SK-N-SH (cell line): ENCODE results near the gene STS. TPM values are rescaled to one million over a fixed set of nuclear protein-coding genes. Genes with fewer than 3 reads are reported as not detected.

ENCODE experiments used
- CTCF ChIA-PET: fragments of 300-600, 350-600 bp; formaldehyde crosslinking; extraction: SDS; loops from one replicate; lab custom pipeline; 2021; lab: Yijun Ruan, JAX
- POLR2A ChIA-PET: fragments of 350-600 bp; sonication (Branson Sonifier 250); formaldehyde crosslinking; extraction: SDS; loops from one replicate; lab custom pipeline; 2020; ENCODE audit warnings: antibody characterized with exemption, inconsistent platforms; lab: Yijun Ruan, JAX
- DNase-seq: peaks from one replicate; pipeline ENCODE4 v3.0.0; 2012
- H2AFZ ChIP-seq: fragments of 200-600 bp; sonication (generic); 2 replicates; pipeline ENCODE4 v1.8.1; 2016; ENCODE audit warnings: antibody characterized with exemption, mild to moderate bottlenecking, low read depth
- H3F3A ChIP-seq: fragments of 200-600 bp; sonication (generic); replicated peaks from 2 replicates; pipeline ENCODE3; 2016; ENCODE audit warnings: antibody characterized with exemption, mild to moderate bottlenecking; ENCODE audit not compliant: insufficient read depth
- H3K27ac ChIP-seq, 2 experiments: fragments of 200-500 bp in 1 of 2; fragments of 200-600 bp in 1 of 2; sonication (Bioruptor generic) in 1 of 2; sonication (generic), shearing (Covaris generic) in 1 of 2; 2 replicates each; pipeline versions ENCODE4 v1.5.1 to v1.6.1; 2014 to 2016; ENCODE audit warnings: low read depth in 2 of 2, inconsistent platforms in 1 of 2, low read length in 1 of 2, mild to moderate bottlenecking in 1 of 2, mixed read lengths in 1 of 2
- H3K27me3 ChIP-seq: fragments of 200-600 bp; sonication (generic), shearing (Covaris generic); 2 replicates; pipeline ENCODE4 v1.6.1; 2016; ENCODE audit warnings: mixed run types; ENCODE audit not compliant: insufficient read depth
- H3K36me3 ChIP-seq, 2 experiments: fragments of 200-500 bp in 1 of 2; fragments of 200-600 bp in 1 of 2; sonication (Bioruptor generic) in 1 of 2; sonication (generic) in 1 of 2; replicated peaks in 1 of 2; 2 replicates each; pipeline versions ENCODE3 to v1.5.1; 2014 to 2016; ENCODE audit warnings: low read length in 1 of 2, mild to moderate bottlenecking in 1 of 2; ENCODE audit not compliant: insufficient read depth in 2 of 2, control insufficient read depth in 1 of 2
- H3K4me1 ChIP-seq, 2 experiments: fragments of 200-500 bp in 1 of 2; fragments of 200-600 bp in 1 of 2; sonication (Bioruptor generic) in 1 of 2; sonication (generic), shearing (Covaris generic) in 1 of 2; 2 replicates each; pipeline versions ENCODE4 v1.5.1 to v1.6.1; 2014 to 2016; ENCODE audit warnings: low read depth in 1 of 2, low read length in 1 of 2, mixed run types in 1 of 2; ENCODE audit not compliant: insufficient read depth in 2 of 2, control insufficient read depth in 1 of 2
- H3K4me2 ChIP-seq: fragments of 200-600 bp; sonication (generic), shearing (Covaris generic); 2 replicates; pipeline ENCODE4 v1.6.1; 2017; ENCODE audit warnings: mixed run types
- H3K4me3 ChIP-seq, 2 experiments: fragments of 200-500 bp in 1 of 2; fragments of 200-600 bp in 1 of 2; sonication (Bioruptor generic) in 1 of 2; sonication (generic), shearing (Covaris generic) in 1 of 2; 2 replicates each; pipeline versions ENCODE4 v1.5.1 to v1.8.1; 2014 to 2016; ENCODE audit warnings: low read depth in 2 of 2, inconsistent platforms in 1 of 2, low read length in 1 of 2, mild to moderate bottlenecking in 1 of 2, mixed read lengths in 1 of 2, moderate library complexity in 1 of 2
- H3K79me2 ChIP-seq: fragments of 200-600 bp; sonication (generic); 2 replicates; pipeline ENCODE4 v1.8.1; 2017; ENCODE audit warnings: mild to moderate bottlenecking; ENCODE audit not compliant: insufficient read depth
- H3K9ac ChIP-seq: fragments of 200-600 bp; sonication (generic); 2 replicates; pipeline ENCODE4 v1.6.1; 2017; ENCODE audit warnings: mixed run types
- H3K9me2 ChIP-seq: fragments of 200-600 bp; sonication (generic); 2 replicates; pipeline ENCODE4 v1.6.1; 2017; ENCODE audit warnings: mixed run types
- H3K9me3 ChIP-seq: fragments of 200-600 bp; sonication (generic); 2 replicates; pipeline ENCODE4 v1.6.1; 2017; ENCODE audit warnings: mixed run types, mild to moderate bottlenecking, moderate library complexity
- H4K20me1 ChIP-seq: fragments of 200-600 bp; sonication (generic); 2 replicates; pipeline ENCODE4 v1.6.1; 2017; ENCODE audit warnings: mild to moderate bottlenecking, mixed run types; ENCODE audit not compliant: insufficient read depth
- EP300 ChIP-seq, 2 experiments: IDR thresholded peaks; 2 replicates each; pipeline versions ENCODE4 v1.4.0 to v1.6.1; 2012; ENCODE audit warnings: borderline replicate concordance in 1 of 2, low read depth in 1 of 2, low read length in 1 of 2
- FOSL2 ChIP-seq: IDR thresholded peaks from 2 replicates; pipeline ENCODE4 v1.4.0; 2012; ENCODE audit warnings: low read depth, mild to moderate bottlenecking, moderate library complexity, borderline replicate concordance
- GABPA ChIP-seq: IDR thresholded peaks from 2 replicates; pipeline ENCODE4 v1.4.0; 2012; ENCODE audit warnings: low read depth, mild to moderate bottlenecking
- JUND ChIP-seq: IDR thresholded peaks from 2 replicates; pipeline ENCODE4 v1.4.0; 2012
- MEF2A ChIP-seq: IDR thresholded peaks from 2 replicates; pipeline ENCODE4 v1.4.0; 2012; ENCODE audit warnings: low read depth, borderline replicate concordance
- MXI1 ChIP-seq: IDR thresholded peaks from 2 replicates; pipeline ENCODE4 v1.6.1; 2012; ENCODE audit warnings: mild to moderate bottlenecking, low read depth, low read length, improper control_type of control experiment
- RCOR1 ChIP-seq: fragments of 150-350 bp; IDR thresholded peaks from 2 replicates; pipeline ENCODE4 v1.6.1; 2017; ENCODE audit warnings: antibody characterized with exemption, low read length
- SIN3A ChIP-seq: IDR thresholded peaks from 2 replicates; pipeline ENCODE4 v1.6.1; 2012; ENCODE audit warnings: low read depth, mild to moderate bottlenecking, low read length, moderate library complexity, borderline replicate concordance
- TCF12 ChIP-seq: IDR thresholded peaks from 2 replicates; pipeline ENCODE4 v1.4.0; 2012
- WGBS: methylation state at CpG from one replicate; pipeline ENCODE4 v1.1.6; 2017; ENCODE audit warnings: low lambda C conversion rate; 5-methylcytosine and 5-hydroxymethylcytosine counted together
- polyA plus RNA-seq, 3 experiments: library from polyadenylated mRNA; depleted of rRNA; stranded (reverse); fragments of >200 nt; gene quantifications; 2 replicates each; pipeline ENCODE4 v1.2.3, GENCODE V29; 2012
- TF ChIP-seq, protein P1 (sequence below): IDR thresholded peaks from 2 replicates; pipeline ENCODE4; 2012
- TF ChIP-seq, protein P2 (sequence below): fragments of 150-350 bp; IDR thresholded peaks from 2 replicates; pipeline ENCODE4 v1.6.1; 2017; ENCODE audit warnings: antibody characterized with exemption, low read length, low read depth, borderline replicate concordance
- TF ChIP-seq, protein P3 (sequence below): IDR thresholded peaks from 2 replicates; pipeline ENCODE4 v1.6.1; 2012; ENCODE audit warnings: mild to moderate bottlenecking, low read depth, low read length, moderate library complexity
- TF ChIP-seq, protein P4 (sequence below): IDR thresholded peaks from 2 replicates; pipeline ENCODE4 v1.4.0; 2012; ENCODE audit warnings: low read depth, borderline replicate concordance
- TF ChIP-seq, protein P5 (sequence below): IDR thresholded peaks from 2 replicates; pipeline ENCODE4 v1.4.0; 2012; ENCODE audit warnings: low read depth
- TF ChIP-seq, protein P6 (sequence below): IDR thresholded peaks from 2 replicates; pipeline ENCODE4 v1.4.0; 2012; ENCODE audit warnings: low read depth, borderline replicate concordance

Gene STS
- polyA plus RNA-seq, 1 of the 3 experiments (the other 2 are of a cell fraction), result 1.1 TPM

DNA sequence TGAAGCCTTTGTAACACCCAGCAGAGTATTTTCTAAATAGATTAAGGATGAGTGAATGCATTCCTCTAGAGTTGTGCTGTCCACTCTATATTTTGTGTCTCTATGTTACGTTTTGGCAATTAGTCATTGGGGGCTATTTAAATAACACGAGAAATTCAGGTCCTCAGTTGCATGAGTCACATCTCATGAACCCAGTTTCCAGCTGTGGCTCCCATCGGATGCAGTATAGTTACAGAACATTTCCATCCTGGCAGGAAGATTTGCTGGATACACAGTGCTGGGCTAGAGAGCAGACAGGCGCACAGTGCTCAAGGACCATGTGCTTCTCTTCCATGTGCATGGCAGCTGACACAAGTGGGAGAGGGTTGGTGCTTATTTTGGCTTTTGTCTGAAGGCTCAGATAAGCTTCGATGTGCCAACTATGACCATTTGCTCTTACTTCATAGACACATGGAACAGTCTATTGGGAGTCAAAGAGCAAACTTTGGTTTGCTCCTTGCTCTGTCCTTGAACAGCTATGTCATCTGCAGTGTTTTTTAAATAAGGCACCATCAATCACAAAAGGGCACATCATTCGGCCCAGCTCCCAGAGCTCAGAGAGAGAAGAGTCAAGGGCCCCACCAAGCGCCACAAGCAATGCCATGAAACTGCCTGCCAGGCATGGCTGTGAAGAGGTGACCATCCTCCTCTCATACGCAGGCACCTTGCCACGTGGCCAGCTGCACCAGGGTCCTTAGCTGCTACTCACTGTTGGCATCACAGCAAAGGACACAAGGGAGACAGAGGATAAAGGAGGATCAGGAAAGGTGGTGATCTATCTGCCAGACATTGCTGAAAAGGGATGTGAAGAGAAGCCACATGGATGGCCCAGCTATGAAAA is 8.1 kb upstream of the STS start:
- Histone ChIP-seq H4K20me1 (peaks cover 25% of the 10 kb centered on the region), H3K4me3 (no peak overlapping the region), H3K27ac (peak overlapping the region in 1 of 2 experiments; percentile 65; a peak in 2 of 4 replicates), H3F3A (peaks cover 17% of the 10 kb centered on the region), H3K9me2 (no peaks in the 10 kb centered on the region), H3K79me2 (peaks cover 75% of the 10 kb centered on the region), H3K36me3 (no peaks in the 10 kb centered on the region), H3K9me3 (no peaks in the 10 kb centered on the region), H3K27me3 (no peaks in the 10 kb centered on the region), H2AFZ (no peak overlapping the region), H3K9ac (no peak overlapping the region), H3K4me1 (0 out of 4 replicates have a peak, but pooled peaks cover 0 to 12% of the 10 kb centered on the region in 2 experiments), H3K4me2 (peak overlapping the region; percentile 45)
- 52% methylated on average over 6 of the region's 9 CpGs for WGBS
- TF ChIP-seq TCF12 (peak; percentile 57; the same call in 1 of the 2 replicates), JUND (peak; percentile 55), MEF2A (no peak), RCOR1 (no peak), FOSL2 (peak; percentile 58; the same call in 1 of the 2 replicates)
- TF ChIP-seq, protein P1, sequence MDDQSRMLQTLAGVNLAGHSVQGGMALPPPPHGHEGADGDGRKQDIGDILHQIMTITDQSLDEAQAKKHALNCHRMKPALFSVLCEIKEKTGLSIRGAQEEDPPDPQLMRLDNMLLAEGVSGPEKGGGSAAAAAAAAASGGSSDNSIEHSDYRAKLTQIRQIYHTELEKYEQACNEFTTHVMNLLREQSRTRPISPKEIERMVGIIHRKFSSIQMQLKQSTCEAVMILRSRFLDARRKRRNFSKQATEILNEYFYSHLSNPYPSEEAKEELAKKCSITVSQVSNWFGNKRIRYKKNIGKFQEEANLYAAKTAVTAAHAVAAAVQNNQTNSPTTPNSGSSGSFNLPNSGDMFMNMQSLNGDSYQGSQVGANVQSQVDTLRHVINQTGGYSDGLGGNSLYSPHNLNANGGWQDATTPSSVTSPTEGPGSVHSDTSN, result peak; percentile 66
- TF ChIP-seq, protein P2, sequence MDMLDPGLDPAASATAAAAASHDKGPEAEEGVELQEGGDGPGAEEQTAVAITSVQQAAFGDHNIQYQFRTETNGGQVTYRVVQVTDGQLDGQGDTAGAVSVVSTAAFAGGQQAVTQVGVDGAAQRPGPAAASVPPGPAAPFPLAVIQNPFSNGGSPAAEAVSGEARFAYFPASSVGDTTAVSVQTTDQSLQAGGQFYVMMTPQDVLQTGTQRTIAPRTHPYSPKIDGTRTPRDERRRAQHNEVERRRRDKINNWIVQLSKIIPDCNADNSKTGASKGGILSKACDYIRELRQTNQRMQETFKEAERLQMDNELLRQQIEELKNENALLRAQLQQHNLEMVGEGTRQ, result no peak
- TF ChIP-seq, protein P3, sequence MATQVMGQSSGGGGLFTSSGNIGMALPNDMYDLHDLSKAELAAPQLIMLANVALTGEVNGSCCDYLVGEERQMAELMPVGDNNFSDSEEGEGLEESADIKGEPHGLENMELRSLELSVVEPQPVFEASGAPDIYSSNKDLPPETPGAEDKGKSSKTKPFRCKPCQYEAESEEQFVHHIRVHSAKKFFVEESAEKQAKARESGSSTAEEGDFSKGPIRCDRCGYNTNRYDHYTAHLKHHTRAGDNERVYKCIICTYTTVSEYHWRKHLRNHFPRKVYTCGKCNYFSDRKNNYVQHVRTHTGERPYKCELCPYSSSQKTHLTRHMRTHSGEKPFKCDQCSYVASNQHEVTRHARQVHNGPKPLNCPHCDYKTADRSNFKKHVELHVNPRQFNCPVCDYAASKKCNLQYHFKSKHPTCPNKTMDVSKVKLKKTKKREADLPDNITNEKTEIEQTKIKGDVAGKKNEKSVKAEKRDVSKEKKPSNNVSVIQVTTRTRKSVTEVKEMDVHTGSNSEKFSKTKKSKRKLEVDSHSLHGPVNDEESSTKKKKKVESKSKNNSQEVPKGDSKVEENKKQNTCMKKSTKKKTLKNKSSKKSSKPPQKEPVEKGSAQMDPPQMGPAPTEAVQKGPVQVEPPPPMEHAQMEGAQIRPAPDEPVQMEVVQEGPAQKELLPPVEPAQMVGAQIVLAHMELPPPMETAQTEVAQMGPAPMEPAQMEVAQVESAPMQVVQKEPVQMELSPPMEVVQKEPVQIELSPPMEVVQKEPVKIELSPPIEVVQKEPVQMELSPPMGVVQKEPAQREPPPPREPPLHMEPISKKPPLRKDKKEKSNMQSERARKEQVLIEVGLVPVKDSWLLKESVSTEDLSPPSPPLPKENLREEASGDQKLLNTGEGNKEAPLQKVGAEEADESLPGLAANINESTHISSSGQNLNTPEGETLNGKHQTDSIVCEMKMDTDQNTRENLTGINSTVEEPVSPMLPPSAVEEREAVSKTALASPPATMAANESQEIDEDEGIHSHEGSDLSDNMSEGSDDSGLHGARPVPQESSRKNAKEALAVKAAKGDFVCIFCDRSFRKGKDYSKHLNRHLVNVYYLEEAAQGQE, result no peak
- POLR2A ChIA-PET, result no interaction called here
- DNase-seq, result no peak
- CTCF ChIA-PET, result no interaction called here

DNA sequence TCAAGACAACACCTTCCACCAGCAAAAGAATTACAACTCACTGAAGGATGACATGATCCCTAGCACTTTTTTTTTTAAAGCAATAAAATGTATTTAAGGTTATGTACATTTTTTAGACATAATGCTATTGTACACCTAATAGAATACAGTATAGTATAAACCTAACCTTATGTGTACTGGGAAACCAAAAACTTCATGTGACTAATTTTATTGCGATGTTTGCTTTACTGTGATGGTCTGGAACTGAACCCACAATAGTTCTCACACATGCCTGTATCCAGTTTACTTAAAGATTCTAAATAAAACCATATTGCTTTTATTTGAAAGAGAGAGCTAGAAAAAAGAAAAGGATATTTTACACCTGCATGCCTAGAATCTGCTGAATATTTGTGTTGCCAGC is 4.4 kb upstream of the STS start:
- H3K9ac ChIP-seq, result no peak overlapping the region
- no peak overlapping the region for H3K27ac ChIP-seq
- H4K20me1 ChIP-seq, result peaks cover 20% of the 10 kb centered on the region
- TF ChIP-seq, protein P4, sequence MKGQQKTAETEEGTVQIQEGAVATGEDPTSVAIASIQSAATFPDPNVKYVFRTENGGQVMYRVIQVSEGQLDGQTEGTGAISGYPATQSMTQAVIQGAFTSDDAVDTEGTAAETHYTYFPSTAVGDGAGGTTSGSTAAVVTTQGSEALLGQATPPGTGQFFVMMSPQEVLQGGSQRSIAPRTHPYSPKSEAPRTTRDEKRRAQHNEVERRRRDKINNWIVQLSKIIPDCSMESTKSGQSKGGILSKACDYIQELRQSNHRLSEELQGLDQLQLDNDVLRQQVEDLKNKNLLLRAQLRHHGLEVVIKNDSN, result no peak
- TF ChIP-seq MXI1 (no peak), EP300 (IDR thresholded peaks at IDR 0.05; ENCODE audit: borderline replicate concordance in 1 of 2, low read depth in 1 of 2, low read length in 1 of 2) (no peak), TCF12 (no peak), JUND (no peak), SIN3A (no peak), GABPA (no peak)
- TF ChIP-seq, protein P5, sequence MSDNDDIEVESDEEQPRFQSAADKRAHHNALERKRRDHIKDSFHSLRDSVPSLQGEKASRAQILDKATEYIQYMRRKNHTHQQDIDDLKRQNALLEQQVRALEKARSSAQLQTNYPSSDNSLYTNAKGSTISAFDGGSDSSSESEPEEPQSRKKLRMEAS, result no peak
- TF ChIP-seq, protein P6, sequence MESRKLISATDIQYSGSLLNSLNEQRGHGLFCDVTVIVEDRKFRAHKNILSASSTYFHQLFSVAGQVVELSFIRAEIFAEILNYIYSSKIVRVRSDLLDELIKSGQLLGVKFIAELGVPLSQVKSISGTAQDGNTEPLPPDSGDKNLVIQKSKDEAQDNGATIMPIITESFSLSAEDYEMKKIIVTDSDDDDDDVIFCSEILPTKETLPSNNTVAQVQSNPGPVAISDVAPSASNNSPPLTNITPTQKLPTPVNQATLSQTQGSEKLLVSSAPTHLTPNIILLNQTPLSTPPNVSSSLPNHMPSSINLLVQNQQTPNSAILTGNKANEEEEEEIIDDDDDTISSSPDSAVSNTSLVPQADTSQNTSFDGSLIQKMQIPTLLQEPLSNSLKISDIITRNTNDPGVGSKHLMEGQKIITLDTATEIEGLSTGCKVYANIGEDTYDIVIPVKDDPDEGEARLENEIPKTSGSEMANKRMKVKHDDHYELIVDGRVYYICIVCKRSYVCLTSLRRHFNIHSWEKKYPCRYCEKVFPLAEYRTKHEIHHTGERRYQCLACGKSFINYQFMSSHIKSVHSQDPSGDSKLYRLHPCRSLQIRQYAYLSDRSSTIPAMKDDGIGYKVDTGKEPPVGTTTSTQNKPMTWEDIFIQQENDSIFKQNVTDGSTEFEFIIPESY, result no peak
- POLR2A ChIA-PET, result no interaction called here
- H2AFZ ChIP-seq, result no peak overlapping the region
- WGBS, result 97% methylated on average over 1 of the region's 1 CpG
- no peaks in the 10 kb centered on the region for H3K27me3 ChIP-seq
- no peak overlapping the region for H3K4me2 ChIP-seq
- peaks cover 5 to 12% of the 10 kb centered on the region in 2 experiments; a peak in 1 of 4 replicates for H3K4me1 ChIP-seq
- no peak overlapping the region for H3K4me3 ChIP-seq
- H3F3A ChIP-seq, result peaks cover 17% of the 10 kb centered on the region
- CTCF ChIA-PET, result no interaction called here
- H3K9me3 ChIP-seq, result no peaks in the 10 kb centered on the region
- no peak for DNase-seq
- H3K79me2 ChIP-seq, result peaks cover 78% of the 10 kb centered on the region
- no peaks in the 10 kb centered on the region for H3K9me2 ChIP-seq
- H3K36me3 ChIP-seq, result no peaks in the 10 kb centered on the region
